H1 (cell line): ENCODE data around the gene UGGT2.
"Not testable (repeated sequence)": the region's sequence is repeated elsewhere in the genome, so short reads cannot be mapped to it uniquely, and the experiment has no call there.

Experiments used
- CEBPB ChIP-seq: IDR thresholded peaks from 2 replicates; pipeline ENCODE4 v1.6.1; 2012; ENCODE audit warnings: low read depth, low read length
- CTCF ChIP-seq, 3 experiments: IDR thresholded peaks; 1 replicate in 2 of 3; 2 replicates in 1 of 3; pipeline versions ENCODE4 v1.5.1 to v1.6.1; 2011; ENCODE audit warnings: low read length in 3 of 3, mild to moderate bottlenecking in 3 of 3, inconsistent platforms in 2 of 3, low read depth in 1 of 3, moderate library complexity in 1 of 3; ENCODE audit not compliant: insufficient read depth in 1 of 3; ENCODE audit errors: control extremely low read depth in 1 of 3
- EZH2 ChIP-seq: fragments of 200-600 bp; sonication (generic); IDR thresholded peaks from 2 replicates; pipeline ENCODE4 v1.7.1; 2012; ENCODE audit warnings: low read depth, mild to moderate bottlenecking, moderate library complexity, low read length, inconsistent platforms; ENCODE audit not compliant: severe bottlenecking
- GABPA ChIP-seq: IDR thresholded peaks from 2 replicates; pipeline ENCODE4 v1.6.1; 2011; ENCODE audit warnings: mild to moderate bottlenecking, low read length, moderate library complexity, borderline replicate concordance; ENCODE audit not compliant: insufficient read depth
- KDM5A ChIP-seq: fragments of 200-600 bp; IDR thresholded peaks from 2 replicates; pipeline ENCODE4 v1.7.1; 2012; ENCODE audit warnings: mild to moderate bottlenecking, low read length, inconsistent platforms, mixed read lengths
- MAFK ChIP-seq: IDR thresholded peaks from 2 replicates; pipeline ENCODE4 v1.6.1; 2012; ENCODE audit warnings: low read depth, mild to moderate bottlenecking, improper control_type of control experiment, low read length
- POLR2A ChIP-seq, 2 experiments: IDR thresholded peaks; 1 replicate in 1 of 2; 2 replicates in 1 of 2; pipeline ENCODE4 v1.6.1; 2011; ENCODE audit warnings: low read depth in 2 of 2, low read length in 2 of 2, mild to moderate bottlenecking in 2 of 2; ENCODE audit errors: control extremely low read depth in 1 of 2
- RAD21 ChIP-seq, 2 experiments: IDR thresholded peaks in 1 of 2; conservative IDR thresholded peaks in 1 of 2; 2 replicates each; pipeline ENCODE4 v1.6.1; 2011; ENCODE audit warnings: low read depth in 2 of 2, low read length in 2 of 2, improper control_type of control experiment in 1 of 2, inconsistent platforms in 1 of 2, mild to moderate bottlenecking in 1 of 2, moderate library complexity in 1 of 2
- TCF12 ChIP-seq: IDR thresholded peaks from 2 replicates; pipeline ENCODE4 v1.6.1; 2011; ENCODE audit warnings: low read depth, mild to moderate bottlenecking, low read length

- not testable (repeated sequence) for TF ChIP-seq POLR2A (IDR thresholded peaks at IDR 0.05; ENCODE audit: control extremely low read depth in 1 of 2, low read depth in 2 of 2, low read length in 2 of 2); CTCF (IDR thresholded peaks at IDR 0.05; ENCODE audit: control extremely low read depth in 1 of 3, insufficient read depth in 1 of 3, low read depth in 1 of 3, low read length in 3 of 3); MAFK; TCF12; RAD21 (IDR thresholded peaks at IDR 0.05 in 1 of 2, conservative IDR thresholded peaks at IDR 0.05 in 1 of 2; ENCODE audit: low read depth in 2 of 2, low read length in 2 of 2); EZH2; GABPA; CEBPB; KDM5A
Observed at GRCh38 chr13:96051946-96052345, 1.3 kb downstream of the UGGT2 start.
